HG02970 (cell line): ENCODE data around the gene PIGBOS1.
"Not testable (repeated sequence)": the region's sequence is repeated elsewhere in the genome, so short reads cannot be mapped to it uniquely, and the experiment has no call there.

Experiments used
- ATAC-seq: cut with Tn5 transposase; IDR thresholded peaks from one replicate; pipeline ENCODE4 v1.9.1; 2021; ENCODE audit warnings: mild to moderate bottlenecking, moderate library complexity, moderate number of reproducible peaks; ENCODE audit not compliant: unreplicated experiment, low FRiP score

PIGBOS1 gene

DNA sequence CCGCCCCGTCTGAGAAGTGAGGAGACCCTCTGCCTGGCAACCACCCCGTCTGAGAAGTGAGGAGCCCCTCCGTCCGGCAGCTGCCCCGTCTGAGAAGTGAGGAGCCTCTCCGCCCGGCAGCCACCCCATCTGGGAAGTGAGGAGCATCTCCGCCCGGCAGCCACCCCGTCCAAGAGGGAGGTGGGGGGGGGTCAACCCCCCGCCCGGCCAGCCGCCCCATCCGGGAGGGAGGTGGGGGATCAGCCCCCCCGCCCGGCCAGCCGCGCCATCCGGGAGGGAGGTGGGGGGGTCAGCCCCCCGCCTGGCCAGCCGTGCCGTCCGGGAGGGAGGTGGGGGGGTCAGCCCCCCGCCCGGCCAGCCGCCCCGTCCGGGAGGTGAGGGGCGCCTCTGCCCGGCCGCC is 16.1 kb downstream of the PIGBOS1 start:
- ATAC-seq: not testable (repeated sequence)

DNA sequence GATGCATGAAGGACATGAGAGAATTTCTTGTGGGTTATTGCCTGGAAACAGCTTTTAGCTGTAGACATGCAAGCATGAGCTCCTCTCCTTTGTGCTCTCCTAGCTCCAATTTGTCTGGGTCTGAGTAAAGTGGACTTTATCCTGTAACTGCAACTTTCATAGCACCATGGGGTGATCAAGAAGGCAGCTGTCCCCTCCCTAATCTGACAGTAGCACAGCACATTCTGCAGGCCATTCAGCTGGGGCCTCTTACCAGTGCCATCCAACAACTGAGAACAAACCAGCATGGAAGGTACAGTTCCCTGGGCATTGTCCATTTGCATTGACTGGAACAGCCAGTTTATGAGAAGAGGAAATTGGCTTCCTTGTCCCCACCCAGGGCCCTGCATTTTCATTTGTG is 21.6 kb downstream of the PIGBOS1 start:
- no peak for ATAC-seq

DNA sequence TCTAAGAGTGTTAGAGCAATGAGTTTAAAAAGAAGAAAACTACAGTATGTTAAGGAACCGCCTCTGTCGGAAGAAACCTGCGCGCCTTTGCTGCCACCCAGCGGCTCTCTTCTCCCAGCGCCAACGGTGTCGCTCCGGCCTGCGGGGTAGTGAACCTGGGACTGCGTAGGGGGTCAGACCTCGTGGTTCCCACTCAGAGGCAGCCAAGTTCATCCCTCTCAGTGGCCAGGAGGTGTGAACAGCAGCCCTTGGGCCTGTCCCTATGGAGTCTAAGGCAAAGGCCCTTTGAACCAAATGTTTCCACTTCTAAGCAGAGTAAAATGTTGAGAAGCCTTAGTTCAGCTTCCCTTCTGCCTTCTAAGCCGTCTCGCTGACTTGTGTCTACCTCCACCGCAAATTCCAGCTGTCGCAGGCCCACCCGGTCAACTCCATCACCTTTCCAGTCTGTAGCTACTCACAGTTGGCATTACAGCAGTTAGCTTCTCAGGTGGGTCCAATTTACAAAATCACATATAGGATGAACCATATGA is 28.3 kb downstream of the PIGBOS1 start:
- peak; percentile 56 for ATAC-seq

DNA sequence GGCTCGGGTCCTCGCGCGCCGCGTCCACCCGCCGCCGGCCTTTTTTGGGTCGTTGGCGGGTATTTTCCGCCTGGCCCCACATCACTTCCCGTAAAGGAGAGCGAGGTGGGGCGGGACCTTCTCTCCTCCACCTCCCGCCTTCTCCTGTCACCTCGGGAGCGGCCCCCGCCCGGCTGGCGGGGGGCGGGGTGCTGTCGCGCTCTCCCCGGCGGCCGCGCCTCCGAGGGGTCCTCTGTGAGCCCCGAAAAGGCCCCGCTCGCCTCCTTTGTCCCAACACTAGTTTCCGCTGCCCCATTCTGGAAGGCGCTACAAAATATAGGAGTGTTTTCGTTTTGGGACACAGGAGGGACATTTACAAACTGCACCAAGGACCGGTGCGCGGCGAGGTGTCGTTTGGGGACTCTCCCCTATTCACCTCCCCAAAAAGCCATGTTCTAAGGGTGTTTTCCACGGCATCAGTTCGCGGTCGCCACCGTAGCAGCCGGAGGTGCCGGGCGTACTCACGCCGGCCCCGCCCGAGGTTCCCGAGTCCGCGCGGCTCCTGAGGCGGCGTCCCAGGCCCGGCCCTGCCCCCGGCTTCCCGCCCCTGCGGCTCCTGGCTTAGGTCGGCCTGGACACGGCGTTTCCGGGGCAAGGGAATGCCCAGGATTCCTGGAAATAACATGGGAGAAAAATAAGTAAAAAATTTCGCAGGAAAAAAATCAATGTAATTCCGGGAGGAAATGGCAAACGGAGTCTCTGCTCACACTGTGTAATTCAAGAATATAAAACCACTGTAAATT is 29.0 kb downstream of the PIGBOS1 start, which contains the start of gene RAB27A:
TSS of gene RAB27A (minus strand) at position 68 of the 782 bp plus-strand sequence. CDS start 54,879 bp downstream, outside the sequence.
- ATAC-seq: peak; percentile 58

DNA sequence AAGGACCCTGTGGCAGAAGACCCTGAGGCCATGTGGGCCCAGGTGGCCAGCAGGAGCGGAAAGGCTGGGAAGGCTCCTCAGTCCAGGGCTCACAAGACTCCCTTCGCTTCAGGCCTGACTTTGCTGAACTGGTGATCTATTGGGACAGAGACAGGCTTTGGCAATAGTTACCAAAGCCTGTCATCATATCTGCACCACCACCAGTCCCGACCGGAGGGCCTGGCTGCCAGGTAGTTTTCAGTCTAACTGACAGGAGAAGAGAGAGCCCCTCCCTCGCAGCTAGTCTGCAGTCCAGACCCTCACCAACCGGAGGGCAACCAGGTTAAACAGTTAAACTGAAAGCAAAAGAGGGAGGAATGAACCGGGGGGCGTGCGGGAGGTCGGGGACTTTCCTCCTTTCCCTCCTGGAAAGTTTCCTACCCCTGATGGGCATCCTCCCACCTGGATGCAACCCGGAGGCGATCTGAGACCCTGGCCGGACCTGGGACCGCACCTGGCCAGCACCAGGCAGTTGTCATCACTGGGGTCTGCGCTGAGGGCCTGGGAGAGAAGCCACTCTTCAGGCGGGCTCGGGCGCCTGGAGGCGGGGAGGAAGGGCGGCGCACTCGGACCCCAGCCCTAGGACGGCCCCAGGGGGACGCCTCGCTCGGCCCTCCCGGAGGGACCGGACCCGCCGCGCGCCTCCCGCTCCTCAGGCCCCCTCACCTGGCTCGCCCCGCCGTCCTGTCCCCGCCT is 29.7 kb downstream of the PIGBOS1 start:
- ATAC-seq: peak; percentile 25

DNA sequence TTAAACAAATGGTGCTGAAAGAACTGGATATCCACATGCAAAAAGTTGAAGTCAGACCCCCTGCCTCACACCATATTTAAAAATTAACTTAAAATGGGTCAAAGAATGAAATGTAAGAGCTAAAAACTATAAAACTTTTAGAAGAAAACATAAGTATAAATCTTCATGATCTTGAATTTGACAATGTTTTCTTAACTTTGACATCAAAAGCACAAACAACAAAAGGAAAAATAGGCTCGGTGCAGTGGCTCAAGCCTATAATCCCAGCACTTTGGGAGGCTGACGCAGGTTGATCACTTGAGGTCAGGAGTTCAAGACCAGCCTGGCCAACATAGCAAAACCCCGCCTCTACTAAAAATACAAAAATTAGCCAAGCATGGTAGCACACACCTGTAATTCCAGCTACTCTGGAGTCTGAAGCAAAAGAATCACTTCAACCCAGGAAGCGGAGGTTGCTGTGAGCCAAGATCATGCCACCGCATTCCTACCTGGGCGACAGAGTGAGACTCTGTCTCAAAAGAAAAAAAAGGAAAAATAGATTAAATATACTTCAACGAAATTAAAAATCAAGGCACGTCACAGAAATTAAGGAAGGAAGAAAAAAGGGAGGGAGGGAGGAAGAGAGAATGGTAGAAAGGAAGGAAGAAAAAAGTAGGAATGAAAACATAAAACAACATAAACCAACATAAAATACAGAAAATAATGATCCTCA is 30.8 kb downstream of the PIGBOS1 start:
- ATAC-seq: no peak

DNA sequence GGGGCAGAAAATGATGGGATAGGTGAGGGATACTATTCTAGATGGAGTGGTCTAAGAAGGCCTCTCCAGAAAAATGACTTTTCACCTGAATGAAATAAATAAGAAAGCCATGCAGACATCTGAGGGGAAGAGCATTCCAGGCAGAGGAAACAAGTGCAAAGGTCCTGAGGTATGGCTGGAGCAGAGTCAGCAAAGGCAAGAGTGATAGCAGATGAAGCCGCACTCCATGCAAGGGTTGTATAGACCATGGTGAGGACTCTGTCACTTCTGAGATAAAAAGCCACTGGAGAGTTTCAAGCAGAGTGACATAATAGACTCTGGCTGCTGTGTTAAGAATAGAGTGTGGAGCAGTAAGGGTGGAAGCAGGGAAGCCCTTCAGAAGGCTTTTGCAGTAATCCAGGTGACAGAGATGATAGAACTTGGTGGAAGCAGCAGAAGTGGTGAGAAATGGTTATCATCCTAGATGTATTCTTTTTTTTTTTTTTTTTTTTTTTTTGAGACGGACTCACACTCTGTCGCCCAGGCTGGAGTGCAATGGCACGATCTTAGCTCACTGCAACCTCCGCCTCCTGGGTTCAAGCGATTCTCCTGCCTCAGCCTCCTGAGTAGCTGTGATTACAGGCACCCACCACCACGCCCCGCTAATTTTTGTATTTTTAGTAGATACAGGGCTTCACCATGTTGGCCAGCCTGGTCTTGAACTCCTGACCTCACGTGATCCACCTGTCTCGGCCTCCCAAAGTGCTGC is 32.3 kb downstream of the PIGBOS1 start:
- not testable (repeated sequence) for ATAC-seq

DNA sequence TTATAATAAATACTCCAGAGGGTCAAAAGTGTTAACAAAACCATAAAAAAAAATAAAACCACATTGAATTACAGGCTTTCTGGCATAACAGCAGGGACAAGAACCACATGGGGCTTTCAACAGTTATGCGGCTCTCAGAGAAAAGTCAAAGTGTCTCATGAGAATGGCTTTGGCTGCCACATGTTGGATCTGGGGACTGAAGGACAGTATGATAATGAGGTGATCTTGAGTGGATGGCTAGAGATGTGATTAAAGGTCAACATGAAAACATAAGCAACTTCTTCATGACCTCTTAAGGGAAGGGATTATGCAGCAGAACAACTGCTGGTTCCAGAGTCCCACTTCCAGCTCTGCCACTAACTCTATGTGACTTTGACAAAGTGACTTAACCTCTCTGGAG is 34.5 kb downstream of the PIGBOS1 start:
- ATAC-seq: no peak

DNA sequence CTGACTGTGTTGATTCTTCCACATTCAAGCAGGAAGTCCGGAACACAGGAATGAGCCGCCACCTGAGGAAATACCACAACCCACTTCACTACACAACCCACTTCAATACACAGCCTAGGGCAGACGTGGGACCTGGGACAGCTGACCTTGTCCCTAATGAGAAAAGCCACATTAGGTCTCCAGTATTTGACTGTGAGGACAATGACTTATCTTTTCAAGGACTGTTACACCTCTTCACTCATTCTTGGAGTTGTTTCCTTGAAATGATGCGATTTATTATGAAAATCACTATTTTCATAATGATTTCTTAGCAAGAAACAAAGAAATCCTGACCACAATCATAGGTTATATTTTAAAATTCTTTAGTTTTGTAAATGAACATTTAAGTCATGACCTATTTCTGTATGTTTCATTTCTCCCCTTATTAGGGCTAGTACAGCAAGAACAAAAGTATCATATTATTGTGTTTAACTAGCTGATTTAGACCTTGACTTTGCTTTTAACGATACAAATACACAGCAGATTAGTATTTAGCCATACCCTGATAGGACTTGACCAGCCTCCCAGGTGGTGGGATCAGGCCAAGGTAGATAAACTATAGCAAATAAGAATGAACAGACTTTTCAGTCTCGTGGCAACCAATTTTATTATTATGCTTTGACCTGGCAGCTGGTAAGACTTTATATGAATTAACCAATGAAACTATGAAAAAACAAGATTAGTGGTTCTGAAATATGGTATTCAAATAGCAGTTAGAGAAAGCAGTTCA is 35.4 kb downstream of the PIGBOS1 start:
- no peak for ATAC-seq

DNA sequence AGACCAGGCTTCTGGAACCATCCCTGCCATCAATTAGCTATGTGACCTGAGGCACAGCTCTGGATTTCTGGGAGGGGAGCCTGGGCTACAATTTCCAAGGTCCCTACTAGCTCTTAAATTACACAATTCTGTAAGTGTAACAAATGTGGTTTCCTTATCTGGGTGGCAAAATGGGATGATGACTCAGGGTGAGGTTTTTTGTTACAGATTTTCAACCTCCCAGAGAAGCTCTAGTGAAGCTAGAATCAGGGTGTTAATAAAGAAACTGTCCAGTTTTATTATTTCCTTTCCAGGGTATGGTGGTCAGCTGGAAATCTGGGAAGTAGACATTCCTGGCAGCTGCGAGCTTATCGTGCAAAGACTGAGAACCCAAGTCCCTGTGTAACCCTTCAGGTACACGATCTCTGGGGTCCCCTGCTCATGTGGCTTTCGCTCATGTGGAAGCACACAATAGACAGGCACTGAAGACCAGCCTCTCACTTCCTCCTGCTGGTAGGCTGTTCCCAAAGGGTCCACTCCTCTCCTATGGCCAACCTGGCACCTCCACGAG is 36.6 kb downstream of the PIGBOS1 start:
- no peak for ATAC-seq

DNA sequence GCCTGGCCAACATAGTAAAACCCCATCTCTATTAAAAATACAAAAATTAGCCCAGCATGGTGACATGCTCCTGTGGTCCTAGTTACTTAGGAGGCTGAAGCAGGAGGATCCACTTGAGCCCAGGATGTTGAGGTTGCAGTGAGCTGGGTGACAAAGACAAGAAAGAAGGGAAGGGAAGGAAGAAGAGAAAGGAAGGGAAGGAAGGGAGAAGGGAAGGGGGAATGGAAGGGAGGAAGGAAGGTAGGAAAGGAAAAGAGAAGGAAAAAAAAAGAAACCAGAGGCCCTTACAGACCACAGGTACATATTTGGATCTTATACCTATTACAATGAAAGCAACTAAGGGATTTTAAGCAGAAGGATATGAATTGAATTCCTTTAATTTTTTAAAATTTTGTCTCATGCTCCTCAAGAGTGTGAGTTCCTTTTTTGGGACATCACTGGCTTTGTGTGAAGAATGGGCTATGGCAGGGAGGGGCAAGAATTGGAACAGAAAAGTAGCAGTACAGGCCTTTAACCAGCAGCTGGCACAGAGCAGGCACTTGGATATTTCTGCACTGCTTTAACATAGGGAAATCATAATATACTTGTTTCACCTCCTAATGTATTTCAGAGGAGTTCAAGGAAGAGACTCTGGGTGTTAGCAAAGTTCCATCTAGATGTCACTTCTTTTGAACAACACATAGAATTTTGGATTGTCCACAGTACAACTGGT is 37.2 kb downstream of the PIGBOS1 start:
- no peak for ATAC-seq

DNA sequence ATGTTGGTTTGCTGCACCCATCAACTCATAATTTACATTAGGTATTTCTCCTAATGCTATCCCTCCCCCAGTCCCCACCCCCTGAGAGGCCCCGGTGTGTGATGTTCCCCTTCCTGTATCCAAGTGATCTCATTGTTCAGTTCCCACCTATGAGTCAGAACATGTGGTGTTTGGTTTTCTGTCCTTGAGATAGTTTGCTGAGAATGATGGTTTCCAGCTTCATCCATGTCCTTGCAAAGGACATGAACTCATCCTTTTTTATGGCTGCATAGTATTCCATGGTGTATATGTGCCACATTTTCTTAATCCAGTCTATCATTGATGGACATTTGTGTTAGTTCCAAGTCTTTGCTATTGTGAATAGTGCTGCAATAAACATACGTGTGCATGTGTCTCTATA is 38.3 kb downstream of the PIGBOS1 start:
- ATAC-seq: not testable (repeated sequence)

DNA sequence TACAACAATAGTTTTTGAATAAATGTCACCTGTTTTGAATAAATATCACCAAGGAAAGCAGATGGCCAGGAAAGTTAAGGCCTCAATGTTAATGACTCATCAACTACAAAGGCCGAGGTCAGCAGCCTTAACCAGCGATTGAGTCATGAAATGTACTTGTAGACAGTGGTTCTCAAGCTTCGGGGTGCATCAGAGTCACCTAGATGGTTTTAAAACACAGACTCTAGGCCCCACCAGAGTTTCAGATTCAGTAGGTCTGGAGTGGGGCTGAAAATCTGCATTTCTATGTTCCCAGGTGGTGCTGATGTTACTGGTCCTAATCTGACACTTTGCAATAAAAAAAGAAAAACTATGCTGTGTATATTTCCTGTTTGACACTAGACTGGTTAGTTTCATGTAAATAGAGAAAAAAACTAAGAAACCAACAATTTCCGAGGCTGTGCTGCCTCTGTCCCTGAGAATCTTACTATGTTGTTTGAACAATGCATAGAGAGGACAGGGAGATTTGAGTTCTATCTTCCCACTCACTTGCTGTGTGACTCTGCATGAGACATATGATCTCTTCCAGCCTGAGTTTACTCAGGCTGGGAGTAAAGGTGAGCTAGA is 39.1 kb downstream of the PIGBOS1 start:
- ATAC-seq: peak; percentile 81

DNA sequence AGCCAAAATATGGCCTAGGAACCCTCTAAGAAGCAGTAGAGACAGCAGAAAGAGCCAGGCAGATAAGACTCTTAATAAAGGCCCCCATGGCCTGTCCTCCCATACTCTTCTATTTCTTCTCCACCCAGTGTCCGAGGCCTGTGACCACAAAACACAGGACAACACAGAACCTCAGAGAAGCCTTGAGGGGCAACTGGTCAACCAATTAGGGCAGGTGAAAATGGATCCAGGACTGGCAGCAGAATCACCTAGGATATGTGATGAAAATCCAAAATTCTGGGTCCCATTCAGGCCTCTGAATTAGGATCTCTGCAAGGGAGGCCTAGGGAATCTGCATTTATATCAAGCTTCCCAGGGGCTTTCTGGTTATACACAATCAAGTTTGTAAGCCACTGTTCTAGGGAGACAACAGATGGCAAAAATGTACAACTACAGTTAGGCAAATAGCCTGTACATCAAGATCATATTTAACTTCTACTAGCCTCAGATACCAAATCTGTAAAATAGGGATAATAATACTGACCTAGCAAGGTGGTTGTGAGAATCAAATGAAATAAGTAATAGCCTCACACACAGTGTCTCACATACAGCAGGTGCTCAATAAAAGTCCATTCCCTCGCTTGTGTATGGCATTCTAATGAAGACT is 39.7 kb downstream of the PIGBOS1 start:
- ATAC-seq: no peak

DNA sequence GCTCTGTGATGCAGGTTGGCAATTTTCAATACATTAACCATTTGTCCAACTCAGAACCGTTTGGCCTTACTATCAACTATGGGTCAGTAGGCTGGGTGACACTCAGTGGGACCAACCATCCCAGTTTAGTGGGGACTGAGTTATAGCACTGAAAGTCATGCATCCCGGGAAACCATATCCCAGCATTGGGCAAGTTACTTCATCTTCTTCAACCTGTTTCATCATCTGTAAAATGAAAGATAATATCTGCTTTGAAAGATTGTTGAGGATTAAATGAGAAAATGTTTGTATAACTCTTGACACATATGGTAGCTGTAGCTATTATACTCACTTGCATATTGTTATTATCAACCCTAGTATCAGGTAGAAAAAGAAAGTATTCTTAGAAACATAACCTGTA is 41.2 kb downstream of the PIGBOS1 start:
- ATAC-seq: no peak

DNA sequence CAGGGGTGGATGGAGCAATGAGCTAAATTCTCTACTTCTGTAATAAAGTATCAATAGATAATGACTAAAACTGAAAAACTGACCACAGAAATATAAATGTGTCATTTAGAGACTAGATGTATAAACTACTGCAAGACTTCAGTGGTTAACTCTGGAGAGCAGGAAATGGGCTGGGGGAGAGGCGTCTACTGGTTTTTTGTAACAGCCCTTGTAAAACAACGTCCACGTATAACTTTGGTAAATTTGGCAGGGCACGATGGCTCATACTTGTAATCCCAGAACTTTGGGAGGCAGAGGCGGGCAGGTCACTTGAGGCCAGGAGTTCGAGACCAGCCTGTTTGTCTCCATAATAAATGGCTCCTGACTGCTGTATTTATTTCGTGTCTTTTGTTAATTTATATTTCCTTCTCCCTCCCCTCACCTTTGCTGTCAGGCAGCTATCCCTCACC is 41.8 kb downstream of the PIGBOS1 start:
- ATAC-seq: peak; percentile 43

DNA sequence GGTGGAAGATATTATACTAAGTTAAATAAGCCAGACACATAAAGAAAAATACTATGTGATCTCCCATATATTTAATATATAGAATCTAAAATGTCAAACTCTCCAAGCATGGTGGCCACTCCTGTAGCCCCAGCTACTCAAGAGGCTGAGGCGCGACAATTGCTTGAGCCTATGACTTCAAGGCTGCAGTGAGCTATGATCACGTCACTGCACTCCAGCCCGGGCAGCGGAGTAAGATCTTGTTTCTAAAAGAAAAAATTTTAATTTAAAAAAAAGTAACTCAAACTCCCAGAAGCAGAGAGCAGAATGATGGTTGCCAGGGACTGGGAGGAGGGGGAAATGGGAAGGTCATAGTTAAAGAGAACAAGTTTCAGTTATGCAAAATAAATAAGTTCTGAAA is 42.6 kb downstream of the PIGBOS1 start:
- no peak for ATAC-seq

DNA sequence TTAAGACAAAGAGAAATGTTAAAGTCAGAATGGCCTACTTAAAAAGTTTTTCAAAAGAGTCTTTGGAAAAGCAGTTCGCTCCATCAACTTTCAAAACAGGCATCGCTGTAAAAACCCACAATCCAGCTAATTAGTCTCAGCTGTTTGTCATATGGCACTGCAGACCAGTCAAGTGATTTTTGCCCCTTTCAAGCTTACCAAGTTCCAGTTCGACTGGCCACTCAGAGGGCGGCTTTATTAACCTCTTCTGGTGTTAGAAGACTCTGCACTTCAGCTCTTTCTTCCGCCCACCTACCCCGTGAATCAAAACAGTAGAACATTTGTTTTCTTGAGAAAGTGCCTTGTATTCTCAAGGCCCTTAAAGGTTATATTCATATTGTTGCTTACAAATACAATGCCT is 48.6 kb downstream of the PIGBOS1 start:
- ATAC-seq: no peak
